ENCODE results near the gene SLC25A44. TPM values are rescaled to one million over a fixed set of nuclear protein-coding genes. Genes with fewer than 3 reads are reported as not detected.

The SLC25A44 gene
- total and polyA plus RNA-seq, 8 donors, result 14.3 to 29.1 (median 19.1) TPM

- Histone ChIP-seq H3K4me3 (no peak overlapping the region), H3K27ac (no peak overlapping the region), H3K27me3 (no peaks in the 10 kb centered on the region), H3K9me3 (no peaks in the 10 kb centered on the region), H3K36me3 (peaks cover 0 to 58% of the 10 kb centered on the region in 2 donors), H3K4me1 (peaks cover 5 to 76% of the 10 kb centered on the region in 2 donors)
- no peak for ATAC-seq
- no peak for TF ChIP-seq CTCF (IDR thresholded peaks at IDR 0.05)
- intact Hi-C loops (cut with DNase I), result no loop called here
- no peak for DNase-seq
Measured at GRCh38 chr1:156198831-156199349, 5.0 kb downstream of the SLC25A44 start.

- no peak overlapping the region for H3K4me3 ChIP-seq
- intact Hi-C loops (cut with DNase I), result no loop called here
- peaks cover 0 to 69% of the 10 kb centered on the region in 2 donors for H3K36me3 ChIP-seq
- H3K9me3 ChIP-seq, result no peaks in the 10 kb centered on the region
- peaks cover 0 to 76% of the 10 kb centered on the region in 2 donors for H3K4me1 ChIP-seq
- no peak overlapping the region for H3K27ac ChIP-seq
- H3K27me3 ChIP-seq, result no peaks in the 10 kb centered on the region
- no peak for DNase-seq
- no peak for TF ChIP-seq CTCF (IDR thresholded peaks at IDR 0.05)
- no peak for ATAC-seq
Measured at GRCh38 chr1:156200044-156200443, 6.1 kb downstream of the SLC25A44 start.

GRCh38 chr1:156203331-156203730, 9.4 kb downstream of the SLC25A44 start:
- no peaks in the 10 kb centered on the region for H3K9me3 ChIP-seq
- peaks cover 0 to 53% of the 10 kb centered on the region in 2 donors for H3K4me1 ChIP-seq
- no peaks in the 10 kb centered on the region for H3K27me3 ChIP-seq
- DNase-seq (no peak), ATAC-seq (no peak)
- TF ChIP-seq CTCF (IDR thresholded peaks at IDR 0.05), result no peak
- intact Hi-C loops (cut with DNase I), result loop anchor here in 1 of 2 donors (2.0 kb wide), 1 partner anchor 39 kb away; no protein-coding TSS in a partner anchor
- peaks cover 0 to 84% of the 10 kb centered on the region in 2 donors for H3K36me3 ChIP-seq
- H3K4me3 ChIP-seq, result no peak overlapping the region
- H3K27ac ChIP-seq, result peak overlapping the region in 1 of 2 donors; percentile 79

GRCh38 chr1:156204686-156205085, 10.8 kb downstream of the SLC25A44 start:
- H3K4me1 ChIP-seq, result peaks cover 0 to 46% of the 10 kb centered on the region in 2 donors
- intact Hi-C loops (cut with DNase I), result no loop called here
- DNase-seq (no peak), ATAC-seq (no peak)
- TF ChIP-seq CTCF (IDR thresholded peaks at IDR 0.05), result no peak
- peaks cover 0 to 88% of the 10 kb centered on the region in 2 donors for H3K36me3 ChIP-seq
- no peaks in the 10 kb centered on the region for H3K27me3 ChIP-seq
- H3K9me3 ChIP-seq, result no peaks in the 10 kb centered on the region
- no peak overlapping the region for H3K27ac ChIP-seq
- no peak overlapping the region for H3K4me3 ChIP-seq

GRCh38 chr1:156211243-156211642, 17.3 kb downstream of the SLC25A44 start:
- no peak overlapping the region for H3K4me3 ChIP-seq
- no peaks in the 10 kb centered on the region for H3K9me3 ChIP-seq
- no peak for DNase-seq
- peaks cover 6 to 34% of the 10 kb centered on the region in 2 donors for H3K4me1 ChIP-seq
- no peak for TF ChIP-seq CTCF (IDR thresholded peaks at IDR 0.05)
- H3K36me3 ChIP-seq, result peaks cover 0 to 63% of the 10 kb centered on the region in 2 donors
- H3K27ac ChIP-seq, result no peak overlapping the region
- no peak for ATAC-seq
- intact Hi-C loops (cut with DNase I), result no loop called here
- no peaks in the 10 kb centered on the region for H3K27me3 ChIP-seq
